Prostate gland (tissue), 2 donors: ENCODE data around the gene RTCA. TPM values are rescaled to one million over a fixed set of nuclear protein-coding genes. Genes with fewer than 3 reads are reported as not detected.
A peak's percentile ranks its signal among the peaks of the same experiment; 100 is the strongest.

Source experiments
- DNase-seq: peaks from one replicate; pipeline ENCODE4 v3.0.0-alpha.2; 2019; ENCODE audit warnings: low spot score
- H3K27ac ChIP-seq, 2 donors: fragments of 200-600 bp; sonication (generic); 2 replicates each; pipeline ENCODE4 v1.5.1; 2017 to 2019
- H3K27me3 ChIP-seq: fragments of 200-600 bp; sonication (generic); replicated peaks from 2 replicates; pipeline ENCODE4 v1.5.1; 2019; ENCODE audit not compliant: insufficient read depth
- H3K36me3 ChIP-seq, 2 donors: fragments of 200-600 bp; sonication (generic); 1 replicate in 1 of 2; 2 replicates in 1 of 2; pipeline versions ENCODE4 v1.5.1 to v1.8.1; 2017 to 2019
- H3K4me1 ChIP-seq: fragments of 200-600 bp; sonication (generic); replicated peaks from 2 replicates; pipeline ENCODE4 v1.5.1; 2019
- H3K4me3 ChIP-seq, 2 donors: fragments of 200-600 bp; sonication (generic); 2 replicates each; pipeline ENCODE4 v1.5.1; 2017 to 2019
- H3K9me3 ChIP-seq: fragments of 200-600 bp; sonication (generic); 2 replicates; pipeline ENCODE4 v1.5.1; 2017
- CTCF ChIP-seq, 4 experiments: fragments of 200-600 bp in 2 of 4; fragments of 450-650 bp in 2 of 4; sonication (generic) in 2 of 4; IDR thresholded peaks; 1 replicate in 3 of 4; 2 replicates in 1 of 4; pipeline ENCODE4 v1.5.1; 2016 to 2019; ENCODE audit warnings: antibody characterized with exemption in 4 of 4, mild to moderate bottlenecking in 2 of 4, moderate library complexity in 2 of 4
- POLR2A ChIP-seq: fragments of 450-650 bp; IDR thresholded peaks from one replicate; pipeline ENCODE4 v1.6.1; 2016; ENCODE audit warnings: antibody characterized with exemption, mild to moderate bottlenecking
- POLR2AphosphoS5 ChIP-seq: sonication (generic); formaldehyde crosslinking; IDR thresholded peaks from one replicate; pipeline ENCODE4 v1.6.1; 2017; ENCODE audit warnings: antibody characterized with exemption
- WGBS: methylation state at CpG from one replicate; pipeline ENCODE4 v1.1.5; 2018; 5-methylcytosine and 5-hydroxymethylcytosine counted together
- intact Hi-C: fragments of 100-400 bp; cut with DNase I; formaldehyde crosslinking; loops from one replicate; pipeline ENCODE4 v1.14.2; 2022
- total RNA-seq, 2 donors: library from RNA; depleted of rRNA; stranded (reverse); fragments of >200 nt; gene quantifications; one replicate each; pipeline ENCODE4 v1.1.0, GENCODE V29; 2016

The RTCA gene
- total RNA-seq: 10 to 100 TPM; 19.8 to 22.4 TPM

- Histone ChIP-seq H3K4me3 (peak within 1 kb of the TSS; percentile 81 to 86), H3K27me3 (no peaks in the 10 kb centered on the region), H3K27ac (peak within 1 kb of the TSS; percentile 79 to 81), H3K4me1 (peaks cover 4% of the 10 kb centered on the region), H3K9me3 (no peaks in the 10 kb centered on the region), H3K36me3 (no peaks in the 10 kb centered on the region)
- WGBS: under 1% methylated on average over 53 of the region's 53 CpGs
- peak; percentile 95 for DNase-seq
- intact Hi-C loops: loop anchor here (2.0 to 10.0 kb wide), 2 partner anchors 85 to 231 kb away; a partner anchor contains a TSS
- TF ChIP-seq CTCF (IDR thresholded peaks at IDR 0.05) (peak in 1 of 4 experiments; percentile 14), POLR2A (peak; percentile 84), POLR2AphosphoS5 (peak; percentile 98)
Observed at GRCh38 chr1:100265931-100266740, at the start of gene RTCA. Gene RTCA, plus strand, starts transcription at chr1:100266216. Its CDS starts 160 bp downstream, at chr1:100266376.

GRCh38 chr1:100217834-100218233, 48.2 kb upstream of the RTCA start:
- no peak overlapping the region for H3K27ac ChIP-seq
- H3K36me3 ChIP-seq: peaks cover 0 to 5% of the 10 kb centered on the region in 2 donors
- H3K4me1 ChIP-seq: no peaks in the 10 kb centered on the region
- 69% methylated on average over 2 of the region's 2 CpGs for WGBS
- no peaks in the 10 kb centered on the region for H3K27me3 ChIP-seq
- no peak overlapping the region for H3K4me3 ChIP-seq
- TF ChIP-seq CTCF (IDR thresholded peaks at IDR 0.05): no peak
- TF ChIP-seq POLR2A: no peak
- TF ChIP-seq POLR2AphosphoS5: no peak
- intact Hi-C loops: no loop called here
- no peak for DNase-seq
- H3K9me3 ChIP-seq: no peaks in the 10 kb centered on the region

- no peak for TF ChIP-seq POLR2A
- no peak for TF ChIP-seq CTCF (IDR thresholded peaks at IDR 0.05)
- no peak for TF ChIP-seq POLR2AphosphoS5
- WGBS: 92% methylated on average over 6 of the region's 6 CpGs
- intact Hi-C loops: no loop called here
- Histone ChIP-seq H3K27me3 (no peaks in the 10 kb centered on the region), H3K4me1 (no peaks in the 10 kb centered on the region), H3K9me3 (no peaks in the 10 kb centered on the region), H3K27ac (no peak overlapping the region), H3K36me3 (no peaks in the 10 kb centered on the region), H3K4me3 (no peak overlapping the region)
- no peak for DNase-seq
Observed at GRCh38 chr1:100219457-100219856, 46.6 kb upstream of the RTCA start.

GRCh38 chr1:100219883-100220282, 46.1 kb upstream of the RTCA start:
- Histone ChIP-seq H3K27ac (no peak overlapping the region), H3K4me1 (no peaks in the 10 kb centered on the region), H3K4me3 (no peak overlapping the region), H3K27me3 (no peaks in the 10 kb centered on the region), H3K36me3 (no peaks in the 10 kb centered on the region), H3K9me3 (no peaks in the 10 kb centered on the region)
- TF ChIP-seq CTCF (IDR thresholded peaks at IDR 0.05) (no peak), POLR2A (no peak), POLR2AphosphoS5 (no peak)
- DNase-seq: no peak
- intact Hi-C loops: no loop called here
- WGBS: 98% methylated on average over 2 of the region's 2 CpGs

- intact Hi-C loops: no loop called here
- TF ChIP-seq POLR2AphosphoS5 (no peak), CTCF (IDR thresholded peaks at IDR 0.05) (no peak), POLR2A (no peak)
- no peaks in the 10 kb centered on the region for H3K9me3 ChIP-seq
- no peak overlapping the region for H3K4me3 ChIP-seq
- no peaks in the 10 kb centered on the region for H3K36me3 ChIP-seq
- no peak overlapping the region for H3K27ac ChIP-seq
- H3K4me1 ChIP-seq: no peaks in the 10 kb centered on the region
- H3K27me3 ChIP-seq: no peaks in the 10 kb centered on the region
- no peak for DNase-seq
Observed at GRCh38 chr1:100222428-100222827, 43.6 kb upstream of the RTCA start.
